ENCODE data around the gene TIMP4. TPM values are rescaled to one million over a fixed set of nuclear protein-coding genes. Genes with fewer than 3 reads are reported as not detected.

The TIMP4 gene
- total RNA-seq, 1 donor from 2014 or later: 12.3 TPM

- no peak for DNase-seq
- TF ChIP-seq, protein P1, sequence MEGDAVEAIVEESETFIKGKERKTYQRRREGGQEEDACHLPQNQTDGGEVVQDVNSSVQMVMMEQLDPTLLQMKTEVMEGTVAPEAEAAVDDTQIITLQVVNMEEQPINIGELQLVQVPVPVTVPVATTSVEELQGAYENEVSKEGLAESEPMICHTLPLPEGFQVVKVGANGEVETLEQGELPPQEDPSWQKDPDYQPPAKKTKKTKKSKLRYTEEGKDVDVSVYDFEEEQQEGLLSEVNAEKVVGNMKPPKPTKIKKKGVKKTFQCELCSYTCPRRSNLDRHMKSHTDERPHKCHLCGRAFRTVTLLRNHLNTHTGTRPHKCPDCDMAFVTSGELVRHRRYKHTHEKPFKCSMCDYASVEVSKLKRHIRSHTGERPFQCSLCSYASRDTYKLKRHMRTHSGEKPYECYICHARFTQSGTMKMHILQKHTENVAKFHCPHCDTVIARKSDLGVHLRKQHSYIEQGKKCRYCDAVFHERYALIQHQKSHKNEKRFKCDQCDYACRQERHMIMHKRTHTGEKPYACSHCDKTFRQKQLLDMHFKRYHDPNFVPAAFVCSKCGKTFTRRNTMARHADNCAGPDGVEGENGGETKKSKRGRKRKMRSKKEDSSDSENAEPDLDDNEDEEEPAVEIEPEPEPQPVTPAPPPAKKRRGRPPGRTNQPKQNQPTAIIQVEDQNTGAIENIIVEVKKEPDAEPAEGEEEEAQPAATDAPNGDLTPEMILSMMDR (IDR thresholded peaks at IDR 0.05; ENCODE audit: borderline replicate concordance): no peak
- intact Hi-C loops (cut with micrococcal nuclease): no loop called here
- Histone ChIP-seq H3K27me3 (ENCODE audit: low read depth) (peaks cover 7% of the 10 kb centered on the region), H3K4me1 (peaks cover 37% of the 10 kb centered on the region), H3K9me3 (replicated peaks) (no peaks in the 10 kb centered on the region), H3K4me3 (no peak overlapping the region), H3K27ac (replicated peaks) (peak overlapping the region; percentile 79), H3K36me3 (peaks cover 18% of the 10 kb centered on the region)
These were observed 9.7 kb downstream of the TIMP4 start for GRCh38 chr3:12149029-12149428.

GRCh38 chr3:12148183-12148940, 10.3 kb downstream of the TIMP4 start:
- peak overlapping the region; percentile 79 for H3K27ac ChIP-seq (replicated peaks)
- intact Hi-C loops (cut with micrococcal nuclease): no loop called here
- no peak overlapping the region for H3K4me3 ChIP-seq
- DNase-seq: peak; percentile 49
- H3K4me1 ChIP-seq: peaks cover 44% of the 10 kb centered on the region
- TF ChIP-seq, protein P1 (IDR thresholded peaks at IDR 0.05; ENCODE audit: borderline replicate concordance): no peak
- peaks cover 12% of the 10 kb centered on the region for H3K36me3 ChIP-seq
- peaks cover 7% of the 10 kb centered on the region for H3K27me3 ChIP-seq (ENCODE audit: low read depth)
- H3K9me3 ChIP-seq (replicated peaks): no peaks in the 10 kb centered on the region

DNA sequence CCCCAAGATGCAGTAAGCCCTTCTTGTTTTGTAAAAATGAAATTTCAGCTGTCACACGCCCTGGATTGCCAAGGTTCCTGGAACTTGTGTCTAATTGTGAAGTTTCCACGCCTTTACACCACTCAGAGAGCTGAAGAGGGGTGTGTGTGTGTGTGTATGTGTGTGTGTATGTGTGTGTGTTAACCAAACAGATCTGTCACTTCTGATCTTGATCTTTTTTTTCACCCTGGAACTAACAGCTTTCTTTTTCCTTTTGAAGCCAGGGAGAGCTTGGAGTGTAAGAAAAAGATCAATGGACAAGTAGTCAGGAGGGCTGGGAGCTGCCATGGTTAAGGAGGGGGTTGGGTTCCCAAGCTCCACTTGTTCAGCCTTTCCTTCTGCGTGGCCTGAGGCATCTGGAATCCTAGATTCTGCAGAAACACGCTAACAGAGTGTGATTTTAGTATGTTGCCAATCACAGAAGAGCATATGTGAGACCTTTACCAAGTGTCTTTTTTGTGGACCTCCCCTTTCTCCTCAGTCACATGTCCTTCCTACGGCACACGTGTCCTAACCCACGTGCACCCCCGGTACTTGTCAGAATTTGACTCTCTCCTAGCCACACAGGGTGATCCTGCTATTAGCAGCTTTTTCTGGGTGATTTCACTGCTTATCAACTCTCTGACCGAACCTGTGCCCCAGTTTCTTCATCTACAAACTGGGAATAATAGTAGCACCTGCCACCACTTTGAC, 11.5 kb downstream of the TIMP4 start:
- TF ChIP-seq, protein P1 (IDR thresholded peaks at IDR 0.05; ENCODE audit: borderline replicate concordance): no peak
- DNase-seq: no peak
- Histone ChIP-seq H3K4me1 (peaks cover 55% of the 10 kb centered on the region), H3K27me3 (ENCODE audit: low read depth) (peaks cover 4% of the 10 kb centered on the region), H3K36me3 (peaks cover under 1% of the 10 kb centered on the region), H3K4me3 (no peak overlapping the region), H3K27ac (replicated peaks) (peak overlapping the region; percentile 79), H3K9me3 (replicated peaks) (no peaks in the 10 kb centered on the region)
- intact Hi-C loops (cut with micrococcal nuclease): no loop called here

- no peaks in the 10 kb centered on the region for H3K9me3 ChIP-seq (replicated peaks)
- peaks cover 76% of the 10 kb centered on the region for H3K4me1 ChIP-seq
- H3K27ac ChIP-seq (replicated peaks): peak overlapping the region; percentile 91
- DNase-seq: peak; percentile 69
- H3K36me3 ChIP-seq: no peaks in the 10 kb centered on the region
- no peaks in the 10 kb centered on the region for H3K27me3 ChIP-seq (ENCODE audit: low read depth)
- intact Hi-C loops (cut with micrococcal nuclease): no loop called here
- no peak overlapping the region for H3K4me3 ChIP-seq
- TF ChIP-seq, protein P1 (IDR thresholded peaks at IDR 0.05; ENCODE audit: borderline replicate concordance): no peak
These were observed 14.7 kb downstream of the TIMP4 start for GRCh38 chr3:12143949-12144504.

GRCh38 chr3:12142476-12142875, 16.2 kb downstream of the TIMP4 start:
- Histone ChIP-seq H3K4me3 (no peak overlapping the region), H3K4me1 (peaks cover 79% of the 10 kb centered on the region), H3K27me3 (ENCODE audit: low read depth) (no peaks in the 10 kb centered on the region), H3K27ac (replicated peaks) (peak overlapping the region; percentile 91), H3K36me3 (no peaks in the 10 kb centered on the region), H3K9me3 (replicated peaks) (no peaks in the 10 kb centered on the region)
- DNase-seq: no peak
- TF ChIP-seq, protein P1 (IDR thresholded peaks at IDR 0.05; ENCODE audit: borderline replicate concordance): no peak
- intact Hi-C loops (cut with micrococcal nuclease): no loop called here

Measured in left ventricle myocardium inferior (tissue), 1 donor.